GM19438 (cell line): ENCODE data around the gene MKX.
"Not testable (repeated sequence)": the region's sequence is repeated elsewhere in the genome, so short reads cannot be mapped to it uniquely, and the experiment has no call there.

Experiments
- ATAC-seq: cut with Tn5 transposase; IDR thresholded peaks from one replicate; pipeline ENCODE4 v1.9.1; 2021; ENCODE audit warnings: low read depth; ENCODE audit not compliant: unreplicated experiment

Gene MKX

DNA sequence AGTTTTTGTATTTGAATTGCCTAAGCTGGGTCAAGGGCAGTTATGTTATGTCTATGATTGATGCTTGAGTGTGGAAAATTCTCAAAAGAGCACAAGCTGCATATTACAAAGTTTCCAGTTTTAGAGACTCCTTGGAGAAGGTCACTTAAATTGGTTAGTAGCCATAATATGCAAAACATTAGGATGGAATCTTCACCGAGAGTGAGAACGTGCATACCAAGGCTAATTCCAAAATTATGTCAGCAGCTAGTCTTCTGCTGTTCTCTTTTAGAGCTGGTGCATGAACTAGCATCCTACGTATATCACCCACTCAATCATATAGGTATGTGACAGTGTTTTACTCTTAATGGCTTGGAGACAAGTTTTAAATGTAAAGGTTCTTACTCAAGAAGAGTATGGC lies 49.2 kb downstream of the MKX start:
- no peak for ATAC-seq

DNA sequence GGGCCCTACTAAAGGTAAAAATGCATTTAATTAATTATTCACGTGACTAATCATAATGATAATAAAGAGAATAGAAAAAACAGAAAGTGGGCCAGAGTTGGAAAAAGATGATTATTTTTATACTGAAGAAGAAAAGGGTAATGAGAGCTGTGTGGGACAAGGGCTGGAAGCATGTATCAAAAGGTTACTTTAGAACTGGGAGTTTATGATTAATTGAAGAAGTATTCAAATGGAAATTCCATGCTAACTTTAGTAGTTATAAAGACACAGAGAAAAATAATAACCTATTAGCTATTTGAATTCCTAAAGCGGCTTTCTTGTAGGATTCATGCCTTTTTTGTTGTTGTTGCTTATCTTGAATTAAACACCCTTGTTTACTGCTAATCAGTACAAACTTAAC lies 49.9 kb downstream of the MKX start:
- no peak for ATAC-seq

DNA sequence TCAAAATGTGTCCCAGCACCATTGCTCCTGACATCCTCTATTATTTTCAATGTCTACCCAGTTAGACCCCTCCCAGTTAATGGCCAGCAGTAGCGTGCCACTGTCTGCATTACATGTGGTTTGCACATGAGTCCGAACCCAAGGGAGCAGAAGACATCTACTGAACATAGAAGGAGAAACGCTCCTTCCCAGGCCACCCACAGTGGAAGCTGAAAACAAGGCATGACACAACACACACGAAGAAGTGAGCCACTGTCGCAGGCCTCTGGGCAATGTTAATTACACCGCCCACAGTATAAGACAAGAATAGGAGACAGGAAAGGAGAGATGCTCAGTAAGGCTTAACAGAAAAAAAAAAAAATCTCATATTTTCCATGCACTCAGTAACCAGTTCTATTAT lies 50.5 kb downstream of the MKX start:
- ATAC-seq, result no peak

DNA sequence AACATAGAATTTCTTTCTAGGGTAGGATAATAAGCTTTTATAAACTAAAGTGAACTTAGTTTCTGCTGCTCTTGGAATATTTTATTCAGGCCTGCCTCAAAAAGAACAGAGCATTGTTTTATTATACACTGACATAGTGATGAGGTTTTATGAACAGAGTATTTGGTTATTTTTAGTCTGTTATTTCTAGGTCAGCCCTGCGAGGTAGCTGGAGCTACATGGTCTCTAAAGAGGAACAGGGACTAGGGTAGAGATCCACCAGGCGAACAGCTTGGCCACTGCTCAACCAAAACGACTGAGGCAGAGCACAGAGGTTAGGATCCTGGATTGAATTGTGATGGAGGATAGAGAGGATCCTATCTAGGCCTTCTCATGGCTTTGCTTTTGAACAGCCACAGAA lies 53.0 kb downstream of the MKX start:
- ATAC-seq, result no peak

DNA sequence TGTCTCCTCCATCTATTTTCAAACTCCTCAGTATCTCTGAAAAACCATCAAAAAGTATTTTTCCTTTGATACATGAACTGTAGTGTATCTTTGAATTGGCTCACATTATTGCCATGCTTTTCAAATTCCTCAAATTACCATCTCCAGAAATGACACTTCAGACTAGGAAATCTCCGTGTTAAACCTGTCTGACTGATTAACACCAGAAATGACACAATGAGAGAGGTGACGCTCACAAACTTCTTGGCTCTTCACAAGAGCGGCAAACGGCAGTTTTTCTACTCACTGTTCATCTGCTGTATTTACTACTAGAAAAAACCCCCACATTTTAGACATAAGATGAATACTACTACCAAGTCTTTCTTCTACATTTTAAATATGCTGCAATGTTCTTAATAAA lies 56.6 kb downstream of the MKX start:
- no peak for ATAC-seq

- no peak for ATAC-seq
These were observed 57.3 kb downstream of the MKX start for GRCh38 chr10:27688276-27688675.

DNA sequence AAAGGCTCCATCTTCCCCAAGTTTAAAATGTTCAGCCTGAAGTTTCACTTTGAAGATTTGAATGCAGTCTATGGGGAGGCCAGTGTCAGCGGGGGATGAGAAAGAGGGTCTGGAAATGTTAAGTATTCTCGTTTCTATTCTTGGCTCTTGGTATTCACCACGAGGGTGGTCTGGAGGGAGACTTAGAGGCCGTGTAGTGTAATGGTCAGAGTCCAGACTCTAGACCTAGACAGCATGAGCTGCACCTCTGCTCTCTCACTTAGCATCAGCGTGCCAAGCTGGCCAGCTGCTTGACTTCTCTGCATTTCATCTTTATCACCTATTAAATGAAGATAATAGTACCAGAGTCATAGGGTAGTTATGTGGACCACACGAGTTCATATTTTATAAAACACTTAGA lies 57.9 kb downstream of the MKX start:
- no peak for ATAC-seq

DNA sequence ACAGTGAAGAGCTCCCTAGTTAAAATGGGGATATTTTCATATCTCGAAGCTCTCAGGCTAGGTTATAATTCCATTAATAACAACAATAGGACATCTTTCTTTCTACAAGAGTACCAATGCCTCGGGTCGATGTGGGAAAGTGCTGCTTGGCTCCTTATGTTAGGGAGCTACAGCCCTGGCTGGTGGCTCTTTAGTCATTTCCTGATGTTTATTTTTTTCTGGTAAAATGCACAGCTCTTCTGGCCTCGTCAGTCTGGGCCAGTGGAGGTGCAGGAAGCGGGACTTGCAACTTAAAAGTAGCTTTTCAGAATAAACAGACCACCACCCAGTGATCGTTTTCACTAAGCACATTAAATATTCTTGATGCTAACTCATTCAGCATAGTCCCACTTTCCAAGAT lies 58.3 kb downstream of the MKX start:
- no peak for ATAC-seq

DNA sequence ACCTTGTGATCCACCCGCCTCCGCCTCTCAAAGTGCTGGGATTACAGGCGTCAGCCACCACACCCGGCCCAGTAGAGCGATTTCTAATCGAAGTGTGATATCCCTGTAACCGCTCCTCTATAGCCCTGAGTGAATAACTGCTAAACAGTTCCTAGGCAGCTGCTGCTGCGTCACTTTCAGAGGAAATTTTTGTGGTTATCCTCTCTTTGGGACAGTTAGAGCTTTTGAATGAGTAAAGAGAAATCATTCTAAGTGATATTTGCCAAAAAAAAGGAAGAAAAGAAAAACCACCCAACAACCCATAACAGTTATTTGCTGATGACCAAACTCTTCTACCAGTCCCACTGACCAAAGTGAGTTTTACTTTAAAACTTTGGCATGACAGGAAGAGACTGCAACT lies 59.9 kb downstream of the MKX start:
- no peak for ATAC-seq

- no peak for ATAC-seq
These were observed 62.4 kb downstream of the MKX start for GRCh38 chr10:27683226-27683625.

DNA sequence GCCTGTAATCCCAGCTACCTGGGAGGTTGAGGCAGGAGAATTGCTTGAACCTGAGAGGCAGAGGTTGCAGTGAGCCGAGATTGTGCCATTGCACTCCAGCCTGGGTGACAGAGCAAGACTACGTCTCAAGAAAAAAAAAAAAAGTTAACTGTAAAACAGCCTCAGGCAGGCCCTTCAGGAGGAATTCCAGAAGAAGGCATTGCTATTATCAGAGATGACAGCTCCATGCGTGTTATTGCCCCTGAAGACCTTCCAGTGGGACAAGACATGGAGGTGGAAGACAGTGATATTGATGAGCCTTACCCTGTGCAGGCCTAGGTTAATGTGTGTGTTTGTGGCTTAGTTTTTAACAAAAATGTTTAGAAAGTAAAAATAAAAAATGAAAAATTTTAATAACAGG lies 63.8 kb downstream of the MKX start:
- ATAC-seq, result not testable (repeated sequence)

DNA sequence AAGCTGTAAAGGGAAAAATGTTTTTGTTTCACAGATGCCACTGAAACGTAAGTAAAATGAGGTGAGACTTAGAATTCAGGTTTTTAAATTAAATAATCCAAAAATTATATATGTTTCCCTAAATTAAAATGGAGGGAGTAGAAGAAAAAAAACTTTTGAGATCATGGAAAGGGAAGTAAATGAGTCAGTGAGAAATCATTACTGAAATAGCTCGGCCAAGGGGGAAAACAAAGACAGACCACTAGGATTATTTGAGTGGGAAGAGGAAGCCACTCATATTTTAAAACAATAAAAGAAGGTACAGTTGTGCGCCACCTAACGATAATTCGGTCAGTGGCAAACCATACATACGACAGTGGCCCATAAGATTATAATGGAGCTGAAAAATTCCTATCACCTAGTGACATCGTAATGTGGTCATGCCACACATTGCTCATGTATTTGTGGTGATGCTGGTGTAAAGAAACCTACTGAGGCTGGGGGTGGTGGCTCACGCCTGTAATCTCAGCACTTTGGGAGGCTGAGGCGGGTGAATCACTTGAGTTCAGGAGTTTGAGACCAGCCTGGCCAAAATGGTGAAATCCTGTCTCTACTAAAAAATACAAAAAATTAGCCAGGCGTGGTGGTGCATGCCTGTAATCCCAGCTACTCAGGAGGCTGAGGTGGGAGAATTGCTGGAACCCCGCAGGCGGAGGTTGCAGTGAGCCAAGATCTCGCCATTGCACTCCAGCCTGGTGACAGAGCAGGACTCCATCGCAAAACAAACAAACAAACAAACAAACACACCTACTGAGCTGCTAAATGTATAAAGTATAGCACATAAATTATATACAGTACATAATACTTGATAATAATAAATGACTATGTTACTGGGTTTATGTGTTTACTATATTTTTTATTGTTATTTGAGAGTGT lies 64.7 kb downstream of the MKX start:
- ATAC-seq, result no peak

- no peak for ATAC-seq
These were observed 65.5 kb downstream of the MKX start for GRCh38 chr10:27680006-27680557.

DNA sequence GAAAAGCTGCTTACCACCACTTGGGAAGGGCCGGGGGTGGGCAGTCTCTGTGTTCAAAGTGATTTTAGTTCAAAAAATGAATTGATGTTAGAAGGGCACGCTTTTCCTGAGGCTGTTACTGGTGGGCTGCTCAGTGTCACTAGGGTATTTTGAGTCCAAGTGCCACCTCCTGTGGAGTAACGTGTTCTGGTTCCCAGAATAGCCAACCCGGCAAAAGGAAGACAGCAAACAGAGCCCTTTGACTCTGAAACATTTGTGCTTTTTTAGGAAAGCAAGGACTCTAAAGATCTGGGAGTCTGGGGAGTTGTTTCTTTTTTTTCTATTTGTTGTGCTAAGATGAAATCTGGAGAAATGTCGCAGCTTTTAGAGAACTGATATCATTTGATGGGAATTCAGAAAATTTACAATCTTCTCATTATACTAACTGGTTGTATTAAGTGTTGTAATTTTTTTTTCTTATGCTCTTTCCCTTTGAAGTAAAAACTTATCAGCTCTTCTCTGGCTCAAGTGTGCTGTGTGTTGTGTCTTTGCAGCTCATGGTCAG lies 66.2 kb downstream of the MKX start:
- ATAC-seq, result no peak

GRCh38 chr10:27678166-27678565 lies 67.5 kb downstream of the MKX start:
- no peak for ATAC-seq

DNA sequence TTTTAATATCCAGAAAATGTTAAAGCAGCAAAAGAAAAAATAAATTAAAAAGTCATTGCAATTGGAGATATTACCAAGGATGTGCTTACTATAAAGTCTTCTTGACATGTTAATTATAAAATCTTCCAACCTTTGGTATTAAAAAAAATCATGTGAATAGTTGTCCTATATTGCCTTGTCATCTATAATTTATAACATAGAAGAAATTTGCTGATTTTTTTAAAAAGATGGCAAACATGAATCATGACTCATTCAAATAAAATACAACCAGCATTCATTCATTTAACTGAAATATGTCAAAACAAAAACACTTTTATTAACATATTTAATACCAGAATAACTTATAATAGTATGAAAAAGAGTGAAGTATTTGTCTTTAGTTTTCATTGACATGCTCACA lies 72.6 kb downstream of the MKX start:
- ATAC-seq, result no peak

- no peak for ATAC-seq
These were observed 73.8 kb downstream of the MKX start for GRCh38 chr10:27671821-27672220.

DNA sequence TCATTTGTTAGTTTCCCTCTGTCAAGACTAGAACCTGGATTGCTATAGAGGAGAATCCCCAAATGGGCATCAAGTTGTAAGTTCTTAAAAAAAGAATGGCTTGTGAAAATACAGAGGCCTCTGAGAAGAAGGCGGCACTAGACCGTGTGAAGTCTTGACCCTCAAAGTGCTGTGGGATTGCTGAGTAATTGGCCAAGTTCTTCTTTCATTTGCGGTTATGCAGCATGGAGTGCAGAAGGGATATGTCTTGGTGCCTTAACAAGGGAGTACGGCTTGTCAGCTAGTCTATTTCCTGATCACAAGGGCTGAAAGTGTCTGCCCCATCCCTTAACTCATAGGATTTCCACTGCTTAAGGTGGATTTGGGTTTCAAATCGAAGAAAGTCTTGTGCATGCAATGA lies 81.2 kb downstream of the MKX start:
- no peak for ATAC-seq

DNA sequence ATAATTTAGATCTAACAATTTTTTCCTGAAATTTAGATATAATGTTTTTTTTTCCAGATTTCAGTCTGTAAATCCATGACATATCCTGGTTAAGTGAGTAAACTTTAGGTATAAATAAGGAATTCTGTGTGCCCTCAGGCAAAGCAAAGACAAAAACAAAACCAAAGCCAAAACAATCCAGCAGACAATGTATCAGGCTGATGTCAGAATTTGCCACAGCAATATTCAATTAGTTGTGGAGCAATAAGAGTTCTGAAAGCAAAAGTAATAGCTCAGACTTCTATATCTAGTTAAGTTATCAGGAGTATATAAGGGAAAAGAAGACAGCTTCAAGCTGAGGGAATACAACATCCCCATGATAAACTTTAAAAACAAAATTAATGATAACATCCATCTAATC lies 82.0 kb downstream of the MKX start:
- no peak for ATAC-seq

DNA sequence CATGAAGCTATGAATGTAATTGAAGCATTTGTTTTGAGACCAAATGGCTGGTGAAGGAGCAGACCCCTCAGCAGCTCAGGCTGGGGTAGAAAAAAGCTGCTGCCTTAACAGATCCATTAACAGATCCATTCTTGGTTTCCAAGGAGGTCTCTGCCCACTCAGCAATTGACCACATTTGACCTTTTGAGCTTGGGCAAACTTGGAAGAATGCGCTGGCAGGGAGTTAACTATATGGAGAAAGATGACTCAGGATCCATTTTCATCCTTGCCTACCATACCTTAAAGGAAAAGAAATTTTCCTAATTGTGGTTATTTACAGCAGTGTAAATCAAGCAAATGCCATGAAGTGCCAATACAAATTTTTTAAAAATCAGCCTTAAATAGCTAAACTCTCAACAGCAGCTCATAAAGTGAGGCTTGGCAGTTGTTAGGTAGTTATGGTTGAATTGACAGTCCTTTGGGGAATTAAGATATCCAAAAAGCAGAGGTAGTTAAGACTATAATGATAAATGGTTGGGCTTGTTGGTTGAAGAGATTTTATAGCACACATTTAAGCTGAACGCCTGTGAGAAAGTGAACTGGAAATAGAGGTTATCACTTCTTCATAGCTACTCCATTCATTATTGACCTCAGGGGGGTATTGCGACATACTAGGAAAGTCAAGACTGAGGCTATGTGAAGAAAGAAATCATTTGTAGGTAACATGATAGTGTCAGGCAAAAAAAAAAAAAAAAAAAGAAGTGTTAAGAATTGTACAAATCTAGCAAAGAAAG lies 83.9 kb downstream of the MKX start:
- no peak for ATAC-seq

DNA sequence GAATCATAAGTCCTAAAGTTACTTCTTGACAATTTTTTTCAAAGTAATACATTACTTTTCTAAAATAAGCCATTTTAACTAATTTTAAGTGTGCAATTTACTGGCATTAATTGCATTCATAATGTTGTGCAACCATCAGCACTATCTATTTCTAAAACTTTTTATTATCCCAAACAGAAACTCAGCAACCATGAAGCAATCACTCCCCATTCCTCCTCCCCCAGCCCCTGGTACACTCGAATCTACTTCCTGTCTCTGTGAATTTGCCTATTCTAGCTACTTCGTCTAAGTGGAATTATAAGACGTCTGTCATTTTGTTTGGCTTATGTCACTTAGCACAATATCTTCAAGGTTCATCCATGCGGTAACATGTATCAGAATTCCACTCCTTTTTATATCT lies 84.9 kb downstream of the MKX start:
- no peak for ATAC-seq
